C4-2B (cell line): ENCODE measurements around the gene MEX3A.

Experiments used
- H3K27ac ChIP-seq: fragments of 450-650 bp; 2 replicates; pipeline ENCODE4 v1.5.1; 2017
- CTCF ChIP-seq: fragments of 450-650 bp; conservative IDR thresholded peaks from 2 replicates; pipeline ENCODE4 v1.5.1; 2017; ENCODE audit warnings: mild to moderate bottlenecking
- ZFX ChIP-seq: fragments of 450-650 bp; IDR thresholded peaks from 2 replicates; pipeline ENCODE4 v1.6.1; 2017

MEX3A gene

GRCh38 chr1:156115514-156116374, 33.5 kb upstream of the MEX3A start:
- TF ChIP-seq CTCF (no peak), ZFX (no peak)
- H3K27ac ChIP-seq, result peak overlapping the region; percentile 76

GRCh38 chr1:156114919-156115513, 32.8 kb upstream of the MEX3A start:
- TF ChIP-seq CTCF (no peak), ZFX (peak; percentile 80; the same call in 1 of the 2 replicates)
- H3K27ac ChIP-seq, result peak overlapping the region; percentile 76

GRCh38 chr1:156114101-156114918, 32.0 kb upstream of the MEX3A start, which contains the start of gene LMNA:
LMNA (plus strand) TSS chr1:156114711; CDS start chr1:156114919, 208 bp downstream.
- no peak for TF ChIP-seq CTCF
- no peak for TF ChIP-seq ZFX
- peak within 1 kb of the TSS; percentile 76 for H3K27ac ChIP-seq

GRCh38 chr1:156113282-156113950, 31.2 kb upstream of the MEX3A start:
- TF ChIP-seq ZFX (no peak), CTCF (no peak)
- no peak overlapping the region for H3K27ac ChIP-seq

- H3K27ac ChIP-seq, result no peak overlapping the region
- TF ChIP-seq CTCF (no peak), ZFX (no peak)
Measured at GRCh38 chr1:156112276-156113137, 30.2 kb upstream of the MEX3A start.

GRCh38 chr1:156111355-156111962, 29.2 kb upstream of the MEX3A start:
- no peak overlapping the region for H3K27ac ChIP-seq
- no peak for TF ChIP-seq ZFX
- TF ChIP-seq CTCF, result no peak
